GM18907 (cell line): ENCODE data around the gene JAKMIP1.

Source experiments
- ATAC-seq: cut with Tn5 transposase; IDR thresholded peaks from one replicate; pipeline ENCODE4 v1.9.1; 2021; ENCODE audit warnings: mild to moderate bottlenecking, moderate library complexity; ENCODE audit not compliant: unreplicated experiment

JAKMIP1 gene

DNA sequence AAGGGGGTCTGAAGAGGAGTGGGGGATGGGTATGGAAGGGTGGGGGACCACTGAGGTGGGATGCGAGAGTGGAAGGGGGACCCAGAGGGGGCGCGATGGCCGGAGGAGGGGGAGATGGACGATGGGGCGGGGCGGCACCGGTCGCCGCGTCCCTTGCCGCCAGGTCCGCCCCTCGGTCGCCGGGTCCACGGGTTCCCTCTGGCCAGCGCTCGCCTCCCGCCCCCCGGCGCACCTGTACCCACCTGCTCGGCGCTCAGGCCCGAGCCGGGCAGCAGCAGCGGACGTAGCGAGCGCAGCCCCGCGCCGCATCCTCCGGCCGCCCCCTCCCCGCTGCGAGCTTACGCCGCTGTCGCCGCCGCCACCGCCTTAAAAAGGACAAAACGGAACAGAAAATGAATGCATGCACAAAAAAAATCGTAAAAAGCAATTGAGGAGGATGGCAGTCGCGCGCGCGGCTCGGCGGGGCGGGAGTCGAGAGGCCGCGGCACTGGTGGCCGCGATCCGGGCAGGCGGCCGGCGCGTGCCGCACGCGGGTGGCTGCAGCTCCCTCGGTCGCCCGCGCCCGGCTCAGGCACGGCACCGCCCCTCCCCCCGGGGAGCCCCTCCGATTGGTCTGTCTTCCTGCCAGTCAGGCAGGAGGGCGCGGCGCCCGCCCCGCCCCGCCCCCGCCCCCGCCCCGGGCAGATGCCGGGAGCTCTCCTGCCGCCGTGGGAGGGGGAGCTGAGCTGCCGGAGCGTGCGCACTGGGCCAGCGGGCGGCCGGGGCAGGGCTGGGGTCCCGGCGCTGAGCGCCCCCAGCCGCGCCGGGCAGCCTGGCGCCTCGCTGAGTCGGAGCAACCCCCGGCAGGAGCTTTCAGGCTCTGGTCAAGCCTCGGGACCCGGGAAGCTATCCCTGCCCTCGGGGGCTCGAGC, at the start of gene JAKMIP1:
TSS of gene JAKMIP1 (minus strand) at position 539 of the 911 bp plus-strand sequence. CDS start 87,699 bp downstream, outside the sequence.
- peak; percentile 89 for ATAC-seq

DNA sequence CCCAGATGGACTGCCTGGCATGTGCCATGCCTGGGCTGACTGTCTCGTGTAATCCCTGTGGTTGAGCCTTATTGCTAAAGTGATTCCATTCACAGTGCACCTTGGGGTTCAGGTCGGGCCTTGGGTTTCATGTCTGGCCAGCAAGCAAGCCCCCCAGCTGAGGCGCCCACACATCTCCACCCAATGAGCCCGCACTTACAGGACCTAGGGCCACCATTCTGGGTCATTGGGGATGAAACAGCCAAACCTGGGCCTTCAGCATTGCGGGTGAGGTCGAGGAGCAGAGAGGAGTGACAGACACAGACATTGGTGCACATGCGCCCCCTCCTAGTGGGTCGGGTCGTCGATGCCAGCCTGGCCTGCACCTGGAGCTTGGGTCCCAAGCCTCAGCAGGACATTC, 48.0 kb upstream of the JAKMIP1 start:
- ATAC-seq = no peak

DNA sequence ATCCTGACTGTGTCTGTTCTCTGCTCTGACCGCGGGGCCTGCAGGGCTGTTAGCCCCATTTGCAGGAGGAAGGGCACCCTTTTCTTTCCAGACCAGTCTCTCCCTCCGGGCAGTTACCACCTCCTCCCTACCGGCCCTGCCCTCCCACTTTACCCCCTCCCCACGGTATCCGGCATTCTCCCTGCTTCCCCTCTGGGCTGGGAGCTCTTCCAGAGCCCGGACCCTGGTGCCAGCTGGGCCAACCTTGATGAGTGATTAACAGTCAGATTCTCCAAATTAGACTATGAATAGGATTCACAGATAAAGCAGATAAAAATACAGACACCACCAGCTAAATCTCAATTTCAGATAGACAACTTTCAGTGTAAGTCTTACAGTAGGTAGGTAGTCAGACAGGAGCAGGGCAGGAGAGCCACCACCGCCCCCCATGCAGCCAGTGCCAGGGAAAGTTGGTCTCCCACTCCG, 45.9 kb upstream of the JAKMIP1 start:
- ATAC-seq = no peak

- no peak for ATAC-seq
Observed at GRCh38 chr4:6245246-6246169, 45.2 kb upstream of the JAKMIP1 start.

DNA sequence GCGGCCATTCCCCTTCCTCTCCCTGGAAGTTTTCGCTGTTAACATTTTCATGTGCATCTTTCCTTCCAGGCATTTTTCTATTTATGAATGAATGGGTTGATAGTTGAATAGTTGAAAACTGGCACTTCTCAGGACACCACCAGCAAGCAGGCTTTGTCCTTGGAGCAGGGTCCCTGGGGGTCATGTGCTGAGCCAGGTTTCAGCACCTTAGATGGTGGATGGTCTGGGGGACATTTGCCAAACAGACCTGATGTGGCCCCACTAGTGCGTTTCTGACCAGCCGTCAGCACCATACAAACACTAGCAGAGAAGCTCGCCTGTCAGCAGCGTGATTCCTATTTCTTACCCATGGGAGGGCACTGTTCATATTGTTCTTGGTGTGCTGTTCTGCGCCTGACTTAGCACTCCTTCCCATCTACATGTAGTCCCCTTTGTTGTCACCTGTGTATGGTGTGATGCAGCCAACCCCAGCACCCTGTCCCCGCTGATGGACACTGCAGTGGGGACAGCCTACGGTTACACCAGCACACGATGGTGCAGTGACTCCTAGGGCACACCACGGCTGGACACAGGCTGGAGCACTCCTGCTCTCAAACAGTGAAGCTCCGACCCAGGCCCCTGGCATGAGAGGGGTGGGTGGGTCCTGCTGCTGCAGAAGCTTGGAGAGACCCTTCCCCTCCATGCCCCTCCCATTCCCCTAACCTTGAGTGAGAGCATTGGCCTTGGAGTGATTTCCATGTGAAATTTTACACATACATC, 42.1 kb upstream of the JAKMIP1 start:
- ATAC-seq = no peak

- no peak for ATAC-seq
Observed at GRCh38 chr4:6241062-6241845, 40.9 kb upstream of the JAKMIP1 start.

DNA sequence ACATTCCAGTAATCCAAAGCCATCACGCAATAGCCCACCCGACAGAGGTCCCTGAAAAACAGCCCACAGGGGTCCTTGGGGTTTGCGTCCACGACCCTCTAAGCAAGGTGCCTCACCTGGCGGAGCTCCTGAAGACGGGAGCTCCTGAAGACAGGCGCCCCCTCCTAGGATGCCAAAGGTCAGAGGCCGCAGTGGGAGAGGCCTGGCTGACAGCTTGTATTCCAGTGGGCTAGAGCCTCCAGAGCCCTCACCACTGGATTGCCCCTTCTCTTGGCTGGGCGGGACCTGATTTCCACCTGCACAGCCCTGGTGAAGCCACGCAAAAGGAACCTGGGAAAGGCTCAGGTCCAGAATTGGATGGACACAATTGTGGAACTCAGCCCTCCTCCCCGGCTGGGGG, 39.6 kb upstream of the JAKMIP1 start:
- ATAC-seq = no peak

DNA sequence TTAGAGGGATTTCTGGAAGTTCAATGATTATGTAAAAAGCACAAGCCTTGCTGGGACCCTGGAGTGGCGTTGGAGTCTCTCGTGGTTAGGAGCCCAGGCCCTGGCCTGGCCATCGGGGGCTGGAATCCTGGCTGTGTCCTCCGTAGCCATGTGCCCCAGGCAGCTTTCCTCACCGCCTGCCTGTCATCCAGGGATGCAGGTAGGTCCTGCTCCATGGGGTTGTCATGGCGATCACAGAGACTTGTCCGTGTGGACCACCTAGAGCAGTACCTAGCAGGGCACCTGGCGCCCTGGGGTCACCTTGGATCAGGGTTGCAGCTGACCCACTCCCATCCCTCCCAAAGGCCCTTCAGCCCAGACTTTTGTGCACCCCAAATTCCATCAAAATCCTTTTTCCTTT, 39.1 kb upstream of the JAKMIP1 start:
- ATAC-seq = no peak

- no peak for ATAC-seq
Observed at GRCh38 chr4:6236816-6237390, 36.6 kb upstream of the JAKMIP1 start.

DNA sequence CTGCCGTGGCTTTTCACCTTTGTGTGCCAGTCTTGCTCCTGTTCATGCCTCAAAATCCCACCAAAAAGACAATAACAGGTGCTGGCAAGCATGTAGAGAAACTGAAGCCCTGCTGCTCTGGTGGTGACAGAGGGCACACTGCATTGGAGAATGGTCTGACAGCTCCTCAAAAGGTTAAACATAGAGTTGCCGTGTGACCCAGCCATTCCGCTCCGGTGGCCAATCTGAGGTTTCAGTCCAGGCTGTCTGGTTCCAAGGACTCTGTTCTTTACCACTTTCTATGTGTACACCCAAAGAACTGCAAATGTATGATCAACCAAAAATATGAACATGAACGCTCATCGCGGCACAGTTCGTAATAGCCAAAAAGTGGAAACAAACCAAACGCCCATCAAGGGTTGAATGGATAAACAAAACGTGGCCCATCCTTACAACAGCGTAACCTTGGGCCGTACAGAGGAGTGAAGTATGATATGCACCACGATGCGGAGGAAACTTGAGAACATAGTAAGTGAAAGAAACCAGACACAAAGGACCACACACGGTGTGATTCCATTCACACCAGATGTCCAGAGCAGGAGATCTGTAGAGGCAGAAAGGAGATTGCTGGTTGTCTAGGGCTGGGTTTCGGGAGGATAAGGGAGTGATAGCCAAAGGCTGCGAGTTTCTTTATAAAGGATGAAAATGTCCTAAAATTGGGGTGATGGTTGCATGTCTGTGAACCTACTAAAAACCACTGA, 35.7 kb upstream of the JAKMIP1 start:
- ATAC-seq = no peak

DNA sequence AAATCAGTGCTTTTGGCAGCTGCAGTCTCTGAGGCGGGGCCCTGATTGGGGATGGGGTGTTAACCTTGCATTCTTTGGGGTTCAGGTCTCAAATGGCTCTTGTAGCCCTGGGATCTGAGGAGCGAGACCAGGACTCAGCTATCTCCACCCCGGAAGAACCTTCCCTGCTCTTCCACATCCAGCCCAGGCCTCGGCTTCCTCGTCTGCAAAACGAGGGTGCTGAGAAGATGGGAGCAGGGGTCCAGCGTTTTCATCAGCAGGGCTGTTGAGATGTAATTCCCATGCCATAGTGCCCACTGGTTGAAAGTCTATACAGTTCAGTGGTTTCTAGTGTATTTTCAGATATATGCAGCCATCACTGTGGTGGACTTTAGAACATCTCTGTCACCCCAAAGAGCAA, 34.7 kb upstream of the JAKMIP1 start:
- ATAC-seq = no peak

GRCh38 chr4:6233929-6234328, 33.6 kb upstream of the JAKMIP1 start:
- no peak for ATAC-seq

- ATAC-seq = no peak
Observed at GRCh38 chr4:6232836-6233785, 32.8 kb upstream of the JAKMIP1 start.

DNA sequence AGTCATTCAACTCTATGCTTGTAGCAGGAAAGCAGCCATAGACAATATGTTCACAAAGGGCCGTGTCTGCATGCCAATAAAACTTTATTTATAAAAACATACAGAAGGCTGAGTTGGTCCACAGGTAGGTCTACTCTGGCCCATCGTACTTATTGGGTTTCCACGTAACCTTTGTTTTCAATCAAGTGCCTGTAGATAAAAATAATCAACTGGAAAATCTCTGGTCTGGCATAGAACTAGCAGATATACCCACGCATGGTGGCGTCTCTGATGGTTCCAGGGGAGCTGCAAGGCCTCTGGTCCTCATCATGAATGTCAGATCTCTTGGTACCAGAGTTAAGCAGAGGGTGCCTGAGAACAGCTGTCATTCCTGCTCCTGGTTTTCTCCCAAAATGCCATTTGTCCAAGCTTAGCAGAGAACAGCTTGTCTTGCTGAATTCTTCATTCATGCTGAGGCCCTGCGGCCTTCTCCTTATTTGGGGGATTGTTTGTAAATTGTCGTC, 31.4 kb upstream of the JAKMIP1 start:
- no peak for ATAC-seq

GRCh38 chr4:6230827-6231662, 30.7 kb upstream of the JAKMIP1 start:
- no peak for ATAC-seq

GRCh38 chr4:6230502-6230785, 30.1 kb upstream of the JAKMIP1 start:
- ATAC-seq = no peak
